H9 (cell line): ENCODE measurements around the gene LMCD1. TPM values are rescaled to one million over a fixed set of nuclear protein-coding genes. Genes with fewer than 3 reads are reported as not detected.
A peak's percentile ranks its signal among the peaks of the same experiment; 100 is the strongest.

Experiments used
- DNase-seq: peaks from one replicate; pipeline ENCODE4 v3.0.0-alpha.2; 2017
- H2AFZ ChIP-seq: one replicate; pipeline ENCODE4 v1.6.1; 2013; ENCODE audit warnings: mild to moderate bottlenecking, low read length, control low read depth, moderate library complexity
- H2AK5ac ChIP-seq: 2 replicates; pipeline ENCODE4 v1.6.1; 2013; ENCODE audit warnings: low read length, control low read depth, mixed read lengths; ENCODE audit not compliant: insufficient read length
- H2BK120ac ChIP-seq: one replicate; pipeline ENCODE4 v1.6.1; 2013; ENCODE audit warnings: low read depth, mild to moderate bottlenecking, low read length, control low read depth, inconsistent platforms; ENCODE audit not compliant: poor library complexity, severe bottlenecking
- H2BK12ac ChIP-seq: 2 replicates; pipeline ENCODE4 v1.6.1; 2013; ENCODE audit warnings: low read length, control low read depth, mixed read lengths, low read depth; ENCODE audit not compliant: insufficient read length
- H2BK15ac ChIP-seq: 2 replicates; pipeline ENCODE4 v1.6.1; 2013; ENCODE audit warnings: low read depth, low read length, control low read depth
- H2BK20ac ChIP-seq: one replicate; pipeline ENCODE4 v1.6.1; 2013; ENCODE audit warnings: low read depth, mild to moderate bottlenecking, low read length, control low read depth, inconsistent platforms; ENCODE audit not compliant: poor library complexity, severe bottlenecking
- H2BK5ac ChIP-seq: 2 replicates; pipeline ENCODE4 v1.6.1; 2013; ENCODE audit warnings: low read length, control low read depth, mixed read lengths; ENCODE audit not compliant: insufficient read length
- H3K14ac ChIP-seq: 2 replicates; pipeline ENCODE4 v1.6.1; 2013; ENCODE audit warnings: low read length, control low read depth; ENCODE audit not compliant: insufficient read depth
- H3K18ac ChIP-seq: 2 replicates; pipeline ENCODE4 v1.6.1; 2013; ENCODE audit warnings: low read depth, mild to moderate bottlenecking, mixed read lengths, low read length, control low read depth; ENCODE audit not compliant: insufficient read length
- H3K23ac ChIP-seq: 2 replicates; pipeline ENCODE4 v1.6.1; 2013; ENCODE audit warnings: low read length, control low read depth, mixed read lengths, low read depth; ENCODE audit not compliant: insufficient read length
- H3K23me2 ChIP-seq: 2 replicates; pipeline ENCODE4 v1.6.1; 2013; ENCODE audit warnings: low read depth, mild to moderate bottlenecking, mixed read lengths, low read length, control low read depth; ENCODE audit not compliant: insufficient read length, poor library complexity, severe bottlenecking
- H3K27ac ChIP-seq: 2 replicates; pipeline ENCODE4 v1.5.1; 2013; ENCODE audit warnings: low read length, control low read depth, mixed read lengths, low read depth; ENCODE audit not compliant: insufficient read length
- H3K27me3 ChIP-seq: 2 replicates; pipeline ENCODE4 v1.6.1; 2013; ENCODE audit warnings: low read length, control low read depth, inconsistent platforms; ENCODE audit not compliant: insufficient read depth
- H3K4ac ChIP-seq: 2 replicates; pipeline ENCODE4 v1.6.1; 2013; ENCODE audit warnings: low read depth, mild to moderate bottlenecking, control low read depth, inconsistent platforms, low read length, moderate library complexity
- H3K4me1 ChIP-seq: 2 replicates; pipeline ENCODE4 v1.6.1; 2013; ENCODE audit warnings: low read length, control low read depth, inconsistent platforms; ENCODE audit not compliant: insufficient read depth
- H3K4me2 ChIP-seq: 2 replicates; pipeline ENCODE4 v1.6.1; 2013; ENCODE audit warnings: low read length, control low read depth, mixed read lengths; ENCODE audit not compliant: insufficient read length, insufficient read depth
- H3K56ac ChIP-seq: 2 replicates; pipeline ENCODE4 v1.6.1; 2013; ENCODE audit warnings: low read depth, mild to moderate bottlenecking, mixed read lengths, low read length, control low read depth; ENCODE audit not compliant: insufficient read length
- H3K79me1 ChIP-seq: 2 replicates; pipeline ENCODE4 v1.6.1; 2013; ENCODE audit warnings: low read depth, mild to moderate bottlenecking, moderate library complexity, low read length, control low read depth, inconsistent platforms; ENCODE audit not compliant: insufficient read depth, poor library complexity, severe bottlenecking
- H3K79me2 ChIP-seq: 2 replicates; pipeline ENCODE4 v1.6.1; 2013; ENCODE audit warnings: low read length, control low read depth, inconsistent platforms; ENCODE audit not compliant: insufficient read depth
- H3K9ac ChIP-seq: 2 replicates; pipeline ENCODE4 v1.6.1; 2013; ENCODE audit warnings: low read length, control low read depth, mixed read lengths; ENCODE audit not compliant: insufficient read length; ENCODE audit errors: extremely low read depth
- H3K9me3 ChIP-seq: one replicate; pipeline ENCODE4 v1.6.1; 2013; ENCODE audit warnings: low read depth, low read length, inconsistent platforms; ENCODE audit not compliant: control insufficient read depth
- H3T11ph ChIP-seq: one replicate; pipeline ENCODE4 v1.6.1; 2013; ENCODE audit warnings: mild to moderate bottlenecking, low read length, control low read depth, inconsistent platforms
- H4K20me1 ChIP-seq: one replicate; pipeline ENCODE4 v1.6.1; 2013; ENCODE audit not compliant: control insufficient read depth, insufficient read length, insufficient read depth
- H4K5ac ChIP-seq: 2 replicates; pipeline ENCODE4 v1.6.1; 2013; ENCODE audit warnings: low read depth, mild to moderate bottlenecking, mixed read lengths, low read length, control low read depth; ENCODE audit not compliant: insufficient read length
- H4K8ac ChIP-seq: replicated peaks from 2 replicates; pipeline ENCODE4 v1.6.1; 2013; ENCODE audit warnings: low read length, control low read depth, mixed read lengths, low read depth; ENCODE audit not compliant: insufficient read length
- H4K91ac ChIP-seq: 2 replicates; pipeline ENCODE4 v1.6.1; 2013; ENCODE audit warnings: low read depth, mild to moderate bottlenecking, moderate library complexity, mixed read lengths, low read length, control low read depth; ENCODE audit not compliant: insufficient read length
- H3K27ac Mint-ChIP-seq, 3 experiments: 2 replicates in 2 of 3; 3 replicates in 1 of 3; pipeline ENCODE4 v1.8.0; 2020 to 2021; ENCODE audit warnings: mixed read lengths in 3 of 3, mild to moderate bottlenecking in 1 of 3, moderate library complexity in 1 of 3
- H3K27me3 Mint-ChIP-seq: 2 replicates; pipeline ENCODE4 v1.8.0; 2021; ENCODE audit warnings: low read depth, mild to moderate bottlenecking, moderate library complexity, mixed read lengths
- H3K36me3 Mint-ChIP-seq, 3 experiments: 2 replicates in 2 of 3; 3 replicates in 1 of 3; pipeline ENCODE4 v1.8.0; 2020 to 2021; ENCODE audit warnings: low read depth in 3 of 3, mixed read lengths in 3 of 3; ENCODE audit not compliant: insufficient read depth in 1 of 3
- H3K4me1 Mint-ChIP-seq, 2 experiments: 2 replicates each; pipeline ENCODE4 v1.8.0; 2020; ENCODE audit warnings: mixed read lengths in 2 of 2
- H3K4me3 Mint-ChIP-seq, 2 experiments: 2 replicates in 1 of 2; 3 replicates in 1 of 2; pipeline ENCODE4 v1.8.0; 2020 to 2021; ENCODE audit warnings: mild to moderate bottlenecking in 2 of 2, mixed read lengths in 2 of 2, moderate library complexity in 1 of 2
- H3K9me3 Mint-ChIP-seq, 2 experiments: 2 replicates in 1 of 2; 3 replicates in 1 of 2; pipeline ENCODE4 v1.8.0; 2020; ENCODE audit warnings: mild to moderate bottlenecking in 2 of 2, mixed read lengths in 2 of 2, moderate library complexity in 1 of 2
- CTCF ChIP-seq: fragments of 200-600 bp; sonication (generic); conservative IDR thresholded peaks from 3 replicates; pipeline ENCODE4 v1.8.0; 2021; ENCODE audit warnings: antibody characterized with exemption, mild to moderate bottlenecking
- WGBS: extraction: QIAGEN DNeasy Blood & Tissue Kit; methylation state at CpG from one replicate; pipeline ENCODE4 v1.1.7; 2013; ENCODE audit warnings: missing lambda C conversion rate, low lambda C conversion rate, mixed read lengths; ENCODE audit not compliant: insufficient read length; ENCODE audit errors: extremely low coverage; 5-methylcytosine and 5-hydroxymethylcytosine counted together
- total RNA-seq: library from RNA; stranded (reverse); gene quantifications from 2 replicates; pipeline ENCODE4 v1.2.1, GENCODE V29; 2021

LMCD1 gene
- total RNA-seq, 1 experiment from 2014 or later: 19.2 TPM

DNA sequence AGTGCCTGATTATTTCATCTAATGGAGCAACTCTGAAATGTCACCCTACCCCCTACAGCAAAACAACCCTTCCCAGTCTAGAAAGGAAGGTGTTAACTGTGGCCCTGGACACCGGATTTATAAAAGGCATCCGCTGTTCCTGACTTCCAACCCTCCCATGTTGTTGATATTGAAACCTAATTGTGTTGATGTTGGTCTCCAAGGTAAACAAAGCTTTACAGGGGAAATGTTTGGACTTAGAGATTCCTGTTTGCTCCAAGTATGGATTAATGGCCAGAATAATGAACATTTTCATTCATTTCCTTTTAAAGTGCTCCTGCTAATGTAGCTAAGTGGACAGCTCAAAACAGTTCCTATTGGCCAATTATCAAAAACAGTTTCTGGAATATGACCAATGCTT is 19.4 kb upstream of the LMCD1 start:
- H3K9ac ChIP-seq: no peak overlapping the region
- no peak overlapping the region for H2AFZ ChIP-seq
- peaks cover 5 to 32% (median 22%) of the 10 kb centered on the region in 3 experiments; a peak in 5 of 7 replicates for H3K36me3 Mint-ChIP-seq
- H3K27me3 Mint-ChIP-seq: no peaks in the 10 kb centered on the region
- H4K8ac ChIP-seq: no peak overlapping the region
- no peak overlapping the region for H3K14ac ChIP-seq
- no peak overlapping the region for H2BK120ac ChIP-seq
- no peak overlapping the region for H3K4me3 Mint-ChIP-seq
- no peak for TF ChIP-seq CTCF
- no peaks in the 10 kb centered on the region for H3K9me3 ChIP-seq
- no peaks in the 10 kb centered on the region for H3K79me1 ChIP-seq
- H3K4ac ChIP-seq: no peak overlapping the region
- peak overlapping the region in 2 of 3 experiments; percentile 50 to 58; a peak in 2 of 7 replicates for H3K27ac Mint-ChIP-seq
- H2AK5ac ChIP-seq: no peak overlapping the region
- no peaks in the 10 kb centered on the region for H3K27me3 ChIP-seq
- no peak overlapping the region for H3K27ac ChIP-seq
- no peak overlapping the region for H3K18ac ChIP-seq
- no peaks in the 10 kb centered on the region for H3K79me2 ChIP-seq
- WGBS: no CpG with 5 or more reads among the region's 2 CpGs
- H3K4me1 Mint-ChIP-seq: peaks cover 8 to 12% of the 10 kb centered on the region in 2 experiments
- H2BK5ac ChIP-seq: no peak overlapping the region
- H4K91ac ChIP-seq: no peak overlapping the region
- H4K20me1 ChIP-seq: no peaks in the 10 kb centered on the region
- H3K4me1 ChIP-seq: no peaks in the 10 kb centered on the region
- H3K23me2 ChIP-seq: no peaks in the 10 kb centered on the region
- H4K5ac ChIP-seq: no peak overlapping the region
- no peak overlapping the region for H2BK20ac ChIP-seq
- no peak overlapping the region for H3K23ac ChIP-seq
- no peak for DNase-seq
- H2BK15ac ChIP-seq: no peak overlapping the region
- H2BK12ac ChIP-seq: no peak overlapping the region
- peaks cover 7 to 11% of the 10 kb centered on the region in 2 experiments; a peak in 3 of 5 replicates for H3K9me3 Mint-ChIP-seq
- H3T11ph ChIP-seq: no peak overlapping the region
- H3K4me2 ChIP-seq: no peak overlapping the region
- no peak overlapping the region for H3K56ac ChIP-seq
